RCC 7860 (cell line): Measurements from ENCODE around the gene TRIM59.
"Not testable (repeated sequence)": the region's sequence is repeated elsewhere in the genome, so short reads cannot be mapped to it uniquely, and the experiment has no call there.

Experiments
- DNase-seq: peaks from one replicate; pipeline ENCODE4 v3.0.0-alpha.2; 2015; ENCODE audit warnings: low spot score
- FAIRE-seq: peaks from 2 replicates; lab custom pipeline; 2012; peaks lifted over from hg19 to GRCh38; lab: Jason Lieb, UNC

The TRIM59 gene

GRCh38 chr3:160459450-160459970, 9.9 kb upstream of the TRIM59 start:
- DNase-seq (no peak), FAIRE-seq (no peak)

GRCh38 chr3:160458151-160458550, 8.6 kb upstream of the TRIM59 start:
- FAIRE-seq: no peak

GRCh38 chr3:160455846-160456245, 6.3 kb upstream of the TRIM59 start:
- no peak for DNase-seq
- FAIRE-seq: no peak

More at GRCh38 chr3:160458151-160458550, 8.6 kb upstream of the TRIM59 start:
- no peak for DNase-seq

GRCh38 chr3:160454995-160455394, 5.4 kb upstream of the TRIM59 start:
- no peak for FAIRE-seq

GRCh38 chr3:160452251-160452650, 2.7 kb upstream of the TRIM59 start:
- FAIRE-seq, DNase-seq: not testable (repeated sequence)

More at GRCh38 chr3:160454995-160455394, 5.4 kb upstream of the TRIM59 start:
- DNase-seq: no peak

GRCh38 chr3:160451602-160452001, 2.0 kb upstream of the TRIM59 start:
- DNase-seq (no peak), FAIRE-seq (no peak)

- DNase-seq (peak; percentile 62), FAIRE-seq (peak; percentile 67)
Observed at GRCh38 chr3:160450846-160451245, 1.3 kb upstream of the TRIM59 start.

GRCh38 chr3:160448845-160449635, 546 bp downstream of the TRIM59 start:
- DNase-seq (no peak), FAIRE-seq (no peak)

GRCh38 chr3:160447544-160447943, 2.0 kb downstream of the TRIM59 start:
- peak; percentile 44 for FAIRE-seq

GRCh38 chr3:160446522-160447056, 3.0 kb downstream of the TRIM59 start:
- DNase-seq (no peak), FAIRE-seq (no peak)

More at GRCh38 chr3:160447544-160447943, 2.0 kb downstream of the TRIM59 start:
- DNase-seq: no peak

GRCh38 chr3:160445854-160446253, 3.7 kb downstream of the TRIM59 start:
- no peak for DNase-seq
- FAIRE-seq: no peak

GRCh38 chr3:160444411-160444810, 5.2 kb downstream of the TRIM59 start:
- DNase-seq: no peak
- FAIRE-seq: no peak

GRCh38 chr3:160440687-160441086, 8.9 kb downstream of the TRIM59 start:
- DNase-seq: no peak
- FAIRE-seq: no peak

- DNase-seq (no peak), FAIRE-seq (no peak)
Observed at GRCh38 chr3:160437083-160437455, 12.5 kb downstream of the TRIM59 start.

GRCh38 chr3:160435747-160436146, 13.8 kb downstream of the TRIM59 start:
- no peak for DNase-seq
- FAIRE-seq: no peak

GRCh38 chr3:160435095-160435494, 14.5 kb downstream of the TRIM59 start:
- DNase-seq: no peak
- FAIRE-seq: no peak

- FAIRE-seq: no peak
Observed at GRCh38 chr3:160434071-160434470, 15.5 kb downstream of the TRIM59 start.

GRCh38 chr3:160427832-160428424, 21.7 kb downstream of the TRIM59 start:
- FAIRE-seq (no peak), DNase-seq (no peak)

More at GRCh38 chr3:160434071-160434470, 15.5 kb downstream of the TRIM59 start:
- no peak for DNase-seq

- FAIRE-seq: no peak
- no peak for DNase-seq
Observed at GRCh38 chr3:160417311-160417710, 32.3 kb downstream of the TRIM59 start.

GRCh38 chr3:160413613-160414248, 35.9 kb downstream of the TRIM59 start:
- FAIRE-seq (peak; percentile 87), DNase-seq (peak; percentile 71)

- FAIRE-seq (no peak), DNase-seq (no peak)
Observed at GRCh38 chr3:160412477-160412876, 37.1 kb downstream of the TRIM59 start.
